Fibroblast of lung (primary cell): ENCODE results near the gene FMO4. TPM values are rescaled to one million over a fixed set of nuclear protein-coding genes. Genes with fewer than 3 reads are reported as not detected.

Source experiments
- DNase-seq, 2 donors: peaks; one replicate each; pipeline versions ENCODE4 v3.0.0 to v3.0.0-alpha.2; 2010; ENCODE audit warnings: low read depth in 2 of 2
- H2AFZ ChIP-seq: 2 replicates; pipeline ENCODE4 v1.5.1; 2012; ENCODE audit warnings: low read length, control low read depth, inconsistent platforms
- H3K27ac ChIP-seq: 2 replicates; pipeline ENCODE4 v1.5.1; 2011; ENCODE audit warnings: low read length, control low read depth; ENCODE audit not compliant: insufficient read depth
- H3K27me3 ChIP-seq: 2 replicates; pipeline ENCODE4 v1.5.1; 2011; ENCODE audit warnings: mild to moderate bottlenecking, low read length; ENCODE audit not compliant: control insufficient read depth, insufficient read depth
- H3K36me3 ChIP-seq: 2 replicates; pipeline ENCODE4 v1.5.1; 2011; ENCODE audit warnings: low read length; ENCODE audit not compliant: control insufficient read depth, insufficient read depth
- H3K4me1 ChIP-seq: 2 replicates; pipeline ENCODE4 v1.5.1; 2011; ENCODE audit warnings: low read length; ENCODE audit not compliant: control insufficient read depth, insufficient read depth; ENCODE audit errors: extremely low read depth
- H3K4me2 ChIP-seq: 2 replicates; pipeline ENCODE4 v1.5.1; 2011; ENCODE audit warnings: low read length, control low read depth; ENCODE audit not compliant: insufficient read depth; ENCODE audit errors: extremely low read depth
- H3K4me3 ChIP-seq, 4 experiments: fragments of 200-600 bp in 1 of 4; sonication (generic) in 1 of 4; replicated peaks in 1 of 4; 2 replicates each; pipeline ENCODE4 v1.5.1; 2011 to 2016; ENCODE audit warnings: low read length in 4 of 4, low read depth in 3 of 4, mild to moderate bottlenecking in 3 of 4, control low read depth in 2 of 4, inconsistent platforms in 1 of 4, mixed read lengths in 1 of 4; ENCODE audit not compliant: insufficient read depth in 1 of 4; ENCODE audit errors: control extremely low read depth in 1 of 4
- H3K79me2 ChIP-seq: 2 replicates; pipeline ENCODE4 v1.5.1; 2012; ENCODE audit warnings: mild to moderate bottlenecking, low read length, inconsistent platforms; ENCODE audit not compliant: control insufficient read depth, insufficient read depth
- H3K9ac ChIP-seq: 2 replicates; pipeline ENCODE4 v1.5.1; 2011; ENCODE audit warnings: mild to moderate bottlenecking, low read length, control low read depth; ENCODE audit not compliant: insufficient read depth
- H3K9me3 ChIP-seq: 2 replicates; pipeline ENCODE4 v1.5.1; 2012; ENCODE audit warnings: low read depth, low read length; ENCODE audit not compliant: control insufficient read depth, insufficient read depth
- H4K20me1 ChIP-seq: 2 replicates; pipeline ENCODE4 v1.5.1; 2011; ENCODE audit warnings: low read length; ENCODE audit not compliant: control insufficient read depth, insufficient read depth; ENCODE audit errors: extremely low read depth
- EZH2 ChIP-seq: IDR thresholded peaks from 2 replicates; pipeline ENCODE4 v1.5.1; 2012; ENCODE audit warnings: low read length, control low read depth, mild to moderate bottlenecking; ENCODE audit errors: missing control alignments
- polyA plus RNA-seq, 2 donors: library from polyadenylated mRNA; depleted of rRNA in 1 of 2; stranded (reverse) in 1 of 2; unstranded in 1 of 2; fragments of >200 nt; gene quantifications; 2 replicates each; pipeline ENCODE4 v1.2.1, GENCODE V29; 2011 to 2012; ENCODE audit warnings: missing spikeins in 1 of 2
- total RNA-seq: library from RNA; depleted of rRNA; stranded (reverse); fragments of >200 nt; gene quantifications from 2 replicates; pipeline ENCODE4 v1.2.1, GENCODE V29; 2014
- TF ChIP-seq, protein P1 (sequence below), 2 donors: IDR thresholded peaks in 1 of 2; conservative IDR thresholded peaks in 1 of 2; 1 replicate in 1 of 2; 2 replicates in 1 of 2; pipeline ENCODE4 v1.5.1; 2011 to 2012; ENCODE audit warnings: low read length in 2 of 2, control low read depth in 1 of 2, inconsistent platforms in 1 of 2, low read depth in 1 of 2, mild to moderate bottlenecking in 1 of 2

Gene FMO4
- total and polyA plus RNA-seq, 2 donors (not counting 1 experiment from before 2014, with no cell fraction given), result 5.5 to 7.3 TPM

DNA sequence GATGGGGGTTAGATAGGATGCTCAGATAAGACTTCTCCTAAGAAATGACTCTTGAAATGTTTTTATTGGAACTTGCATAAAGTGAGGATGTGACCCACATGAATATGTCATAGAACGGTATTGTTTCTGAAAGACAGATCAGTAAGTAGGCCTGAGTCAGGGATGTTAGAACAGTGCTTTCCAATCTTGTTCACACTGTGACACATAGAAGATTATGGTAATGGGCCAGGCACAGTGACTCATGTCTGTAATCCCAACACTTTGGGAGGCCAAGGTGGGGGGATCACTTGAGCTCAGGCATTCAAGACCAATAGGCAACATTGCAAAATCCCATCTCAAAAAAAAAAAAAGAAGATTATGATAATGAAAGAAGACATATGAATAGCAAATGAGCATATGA is 32.9 kb downstream of the FMO4 start:
- no peak overlapping the region for H3K9ac ChIP-seq
- no peaks in the 10 kb centered on the region for H4K20me1 ChIP-seq
- H3K9me3 ChIP-seq, result no peaks in the 10 kb centered on the region
- no peaks in the 10 kb centered on the region for H3K79me2 ChIP-seq
- no peak overlapping the region for H3K4me3 ChIP-seq
- H2AFZ ChIP-seq, result no peak overlapping the region
- no peaks in the 10 kb centered on the region for H3K27me3 ChIP-seq
- TF ChIP-seq, protein P1, sequence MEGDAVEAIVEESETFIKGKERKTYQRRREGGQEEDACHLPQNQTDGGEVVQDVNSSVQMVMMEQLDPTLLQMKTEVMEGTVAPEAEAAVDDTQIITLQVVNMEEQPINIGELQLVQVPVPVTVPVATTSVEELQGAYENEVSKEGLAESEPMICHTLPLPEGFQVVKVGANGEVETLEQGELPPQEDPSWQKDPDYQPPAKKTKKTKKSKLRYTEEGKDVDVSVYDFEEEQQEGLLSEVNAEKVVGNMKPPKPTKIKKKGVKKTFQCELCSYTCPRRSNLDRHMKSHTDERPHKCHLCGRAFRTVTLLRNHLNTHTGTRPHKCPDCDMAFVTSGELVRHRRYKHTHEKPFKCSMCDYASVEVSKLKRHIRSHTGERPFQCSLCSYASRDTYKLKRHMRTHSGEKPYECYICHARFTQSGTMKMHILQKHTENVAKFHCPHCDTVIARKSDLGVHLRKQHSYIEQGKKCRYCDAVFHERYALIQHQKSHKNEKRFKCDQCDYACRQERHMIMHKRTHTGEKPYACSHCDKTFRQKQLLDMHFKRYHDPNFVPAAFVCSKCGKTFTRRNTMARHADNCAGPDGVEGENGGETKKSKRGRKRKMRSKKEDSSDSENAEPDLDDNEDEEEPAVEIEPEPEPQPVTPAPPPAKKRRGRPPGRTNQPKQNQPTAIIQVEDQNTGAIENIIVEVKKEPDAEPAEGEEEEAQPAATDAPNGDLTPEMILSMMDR (conservative IDR thresholded peaks at IDR 0.05 in 1 of 2, IDR thresholded peaks at IDR 0.05 in 1 of 2; ENCODE audit: low read depth in 1 of 2, low read length in 2 of 2), result no peak
- TF ChIP-seq EZH2, result no peak
- no peaks in the 10 kb centered on the region for H3K36me3 ChIP-seq
- H3K4me2 ChIP-seq, result no peak overlapping the region
- peak in 1 of 2 donors; percentile 6 for DNase-seq
- H3K27ac ChIP-seq, result no peak overlapping the region
- H3K4me1 ChIP-seq, result no peaks in the 10 kb centered on the region

DNA sequence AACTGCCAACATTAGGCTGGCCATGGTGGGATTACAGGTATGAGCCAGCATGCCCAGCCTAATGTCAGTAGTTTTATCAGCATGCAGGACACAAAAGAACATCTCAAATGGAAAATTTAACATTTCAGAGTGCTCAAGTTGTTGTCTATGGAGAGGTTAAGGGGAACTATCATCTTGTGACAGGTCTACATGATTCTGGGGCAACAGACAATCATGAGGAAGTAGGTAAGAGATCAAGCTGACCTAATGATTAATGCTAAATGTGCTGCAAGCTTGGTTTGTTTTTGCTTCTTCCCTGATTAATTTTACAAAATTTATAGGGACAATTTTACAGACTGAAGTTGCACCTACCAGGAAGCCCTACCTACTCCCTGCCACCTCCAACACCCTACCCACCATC is 36.6 kb downstream of the FMO4 start:
- no peak overlapping the region for H3K27ac ChIP-seq

DNA sequence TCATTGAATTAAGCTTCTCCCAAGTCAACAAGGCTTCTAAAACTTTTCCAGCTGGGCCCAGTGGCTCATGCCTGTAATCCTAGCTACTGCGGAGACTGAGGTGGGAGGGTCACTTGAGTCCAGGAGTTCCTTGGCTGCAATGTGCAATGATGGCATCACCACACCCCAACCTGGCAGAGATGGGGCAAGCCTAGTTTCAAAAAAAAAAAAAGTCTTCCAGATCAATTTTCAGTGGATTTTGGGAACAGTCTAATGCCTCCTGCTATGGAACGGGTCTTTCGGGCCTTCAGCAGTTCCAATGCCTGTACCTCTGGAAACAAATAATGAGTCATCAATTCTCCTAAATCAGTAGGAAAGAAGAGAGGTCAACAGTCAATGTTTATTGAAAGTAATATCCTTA is 38.0 kb downstream of the FMO4 start:
- Histone ChIP-seq H3K27me3 (no peaks in the 10 kb centered on the region), H2AFZ (no peak overlapping the region), H3K4me1 (no peaks in the 10 kb centered on the region), H3K27ac (no peak overlapping the region), H3K36me3 (no peaks in the 10 kb centered on the region), H3K9ac (no peak overlapping the region), H4K20me1 (no peaks in the 10 kb centered on the region), H3K79me2 (no peaks in the 10 kb centered on the region), H3K4me3 (no peak overlapping the region), H3K9me3 (no peaks in the 10 kb centered on the region), H3K4me2 (no peak overlapping the region)
- no peak for DNase-seq
- no peak for TF ChIP-seq EZH2
- TF ChIP-seq, protein P1 (conservative IDR thresholded peaks at IDR 0.05 in 1 of 2, IDR thresholded peaks at IDR 0.05 in 1 of 2; ENCODE audit: low read depth in 1 of 2, low read length in 2 of 2), result no peak

More for the DNA sequence above, 36.6 kb downstream of the FMO4 start:
- Histone ChIP-seq H4K20me1 (no peaks in the 10 kb centered on the region), H3K27me3 (no peaks in the 10 kb centered on the region), H3K4me2 (no peak overlapping the region), H3K9me3 (no peaks in the 10 kb centered on the region), H3K4me3 (no peak overlapping the region), H3K79me2 (no peaks in the 10 kb centered on the region), H3K4me1 (no peaks in the 10 kb centered on the region), H2AFZ (no peak overlapping the region), H3K36me3 (no peaks in the 10 kb centered on the region), H3K9ac (no peak overlapping the region)
- no peak for TF ChIP-seq EZH2
- TF ChIP-seq, protein P1 (conservative IDR thresholded peaks at IDR 0.05 in 1 of 2, IDR thresholded peaks at IDR 0.05 in 1 of 2; ENCODE audit: low read depth in 1 of 2, low read length in 2 of 2), result no peak
- DNase-seq, result no peak
